GM19397 (cell line): ENCODE results near the gene POGK.
A peak's percentile ranks its signal among the peaks of the same experiment; 100 is the strongest.
"Not testable (repeated sequence)": the region's sequence is repeated elsewhere in the genome, so short reads cannot be mapped to it uniquely, and the experiment has no call there.

Source experiments
- ATAC-seq: cut with Tn5 transposase; IDR thresholded peaks from one replicate; pipeline ENCODE4 v1.9.1; 2021; ENCODE audit warnings: mild to moderate bottlenecking, moderate library complexity; ENCODE audit not compliant: unreplicated experiment

POGK gene

GRCh38 chr1:166852918-166853317, 13.6 kb downstream of the POGK start:
- ATAC-seq = no peak

GRCh38 chr1:166855558-166855957, 16.3 kb downstream of the POGK start:
- ATAC-seq = no peak

DNA sequence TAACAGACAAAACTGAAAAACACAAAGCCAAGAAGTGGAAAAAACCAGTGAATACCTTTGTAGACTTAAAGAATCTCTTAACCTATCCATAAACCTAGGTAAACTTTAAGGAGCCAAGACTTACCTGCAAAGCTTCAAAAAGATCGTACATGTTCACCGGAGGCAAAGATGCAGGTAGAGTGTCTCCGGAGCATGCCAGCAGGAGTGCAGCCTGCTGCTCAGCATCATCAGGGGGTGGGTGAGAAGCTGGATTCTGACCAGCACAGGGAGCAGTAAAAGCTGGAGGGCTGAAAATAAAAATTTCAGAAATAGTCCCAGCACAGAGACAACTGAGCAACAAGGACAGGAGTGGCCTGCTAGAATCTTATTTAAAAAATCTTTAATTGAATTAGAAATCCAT, 18.7 kb downstream of the POGK start:
- no peak for ATAC-seq

DNA sequence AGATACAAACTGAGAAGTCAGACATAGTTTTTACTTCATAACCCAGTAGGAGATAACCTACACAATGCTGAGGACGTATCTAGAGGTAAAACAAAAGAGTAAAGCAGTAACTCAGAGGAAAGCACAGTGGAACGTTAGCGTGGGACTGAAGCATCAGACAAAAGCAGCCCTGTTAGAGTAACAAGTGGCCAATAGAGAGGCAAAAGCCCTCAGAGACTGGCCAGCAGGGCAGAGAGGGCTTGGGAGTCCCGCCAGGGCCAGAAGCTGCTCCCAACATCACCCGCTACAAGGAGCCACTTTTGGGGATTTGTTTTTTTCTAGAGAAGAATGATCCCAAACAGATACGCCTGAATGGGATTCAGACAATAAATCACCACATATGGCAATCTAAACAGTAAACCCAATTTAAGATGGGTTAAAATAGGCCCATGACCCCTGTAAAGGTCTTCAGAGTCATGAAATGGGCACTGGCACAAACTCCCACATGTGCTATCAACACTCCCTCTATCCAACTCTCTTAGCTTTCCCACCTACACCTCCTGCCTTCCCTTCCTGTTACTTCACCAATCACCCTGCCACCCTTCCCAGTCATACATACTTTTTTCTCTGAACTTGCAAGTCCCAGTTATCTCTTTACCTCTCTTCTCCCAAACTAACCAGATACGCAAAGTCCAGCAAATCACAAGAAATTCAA, 19.6 kb downstream of the POGK start:
- ATAC-seq = no peak

GRCh38 chr1:166859597-166859996, 20.3 kb downstream of the POGK start:
- no peak for ATAC-seq

DNA sequence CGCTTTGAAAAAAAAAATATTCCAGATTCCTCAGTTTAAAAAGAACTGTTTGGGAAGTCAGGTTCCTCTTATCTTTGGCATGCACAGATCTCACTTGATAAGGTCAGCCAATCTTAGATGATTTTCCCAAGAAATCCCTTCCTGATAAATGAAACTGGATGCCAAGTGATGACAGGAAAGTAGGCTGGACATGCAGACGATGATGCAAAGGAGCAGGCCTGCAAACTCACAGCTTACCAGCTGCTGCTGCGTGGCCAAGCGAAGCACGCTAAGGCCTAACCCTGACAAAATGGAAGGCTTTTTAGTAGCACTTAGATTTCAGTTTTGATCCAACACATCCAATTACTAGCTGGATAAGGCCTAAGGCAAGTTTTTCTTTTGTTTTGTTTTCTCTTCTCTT, 26.7 kb downstream of the POGK start:
- ATAC-seq = no peak

- no peak for ATAC-seq
Observed at GRCh38 chr1:166868639-166869038, 29.4 kb downstream of the POGK start.

DNA sequence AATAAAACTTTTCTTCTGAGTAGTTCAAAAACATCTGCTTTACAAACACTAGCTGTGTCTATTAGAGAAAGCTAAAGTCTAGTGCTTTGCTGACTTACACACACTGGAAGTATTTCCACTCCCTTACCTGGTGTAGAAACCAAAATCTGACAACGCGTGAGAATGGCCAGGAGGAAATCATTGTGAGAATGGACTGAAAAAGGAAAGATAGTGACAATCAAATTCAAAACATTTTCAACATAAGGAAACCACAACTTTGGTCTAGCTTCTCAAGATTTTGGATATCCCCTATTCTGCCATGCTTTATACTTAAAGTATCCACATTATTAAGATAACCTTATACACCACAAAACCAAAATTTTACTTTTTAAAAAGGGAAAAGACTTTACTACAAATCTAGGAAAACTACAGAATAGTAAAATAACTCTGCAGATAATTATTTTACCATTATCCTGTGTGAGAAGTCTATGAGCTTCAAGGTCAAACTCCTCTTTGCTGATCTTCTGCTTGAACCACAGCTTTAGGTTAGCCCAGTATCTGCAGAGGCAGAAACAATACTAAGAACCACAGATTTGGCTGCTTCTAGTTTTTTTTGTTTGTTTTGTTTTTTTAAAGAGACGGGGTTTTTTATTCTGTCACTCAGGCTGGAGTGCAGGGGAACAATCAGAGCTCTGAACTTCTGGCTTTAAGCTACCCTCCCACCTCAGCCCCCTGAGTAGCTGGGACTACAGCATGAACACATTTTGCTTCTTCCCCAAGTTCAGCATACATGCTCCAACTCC, 30.2 kb downstream of the POGK start:
- ATAC-seq = no peak

GRCh38 chr1:166870584-166870983, 31.3 kb downstream of the POGK start:
- ATAC-seq = no peak

GRCh38 chr1:166874464-166874863, 35.2 kb downstream of the POGK start:
- no peak for ATAC-seq

DNA sequence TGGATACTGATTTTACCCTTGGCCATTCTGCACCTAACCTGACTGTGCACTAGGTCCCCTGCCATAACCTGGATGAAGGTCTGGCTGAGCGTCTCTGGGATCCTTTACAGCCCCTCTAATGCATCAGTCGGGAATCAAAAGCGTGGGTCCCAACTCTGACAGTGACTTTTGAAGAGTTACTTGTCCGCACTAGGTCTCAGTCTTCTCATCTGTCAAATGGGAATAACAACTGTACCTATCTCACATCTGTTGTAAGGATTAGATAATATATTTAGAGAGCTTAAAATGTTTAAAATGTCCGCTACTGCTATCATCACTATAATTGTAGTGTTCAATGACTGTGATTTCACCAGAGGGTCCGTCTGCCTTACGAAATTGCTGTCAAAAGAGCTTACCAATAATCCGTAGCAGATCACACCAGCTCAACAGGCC, 36.0 kb downstream of the POGK start:
- ATAC-seq = no peak

- peak; percentile 89 for ATAC-seq
Observed at GRCh38 chr1:166875734-166876539, 36.7 kb downstream of the POGK start, which contains the start of gene TADA1. Gene TADA1 (minus strand): TSS chr1:166876264. CDS start chr1:166876233, 31 bp downstream.

DNA sequence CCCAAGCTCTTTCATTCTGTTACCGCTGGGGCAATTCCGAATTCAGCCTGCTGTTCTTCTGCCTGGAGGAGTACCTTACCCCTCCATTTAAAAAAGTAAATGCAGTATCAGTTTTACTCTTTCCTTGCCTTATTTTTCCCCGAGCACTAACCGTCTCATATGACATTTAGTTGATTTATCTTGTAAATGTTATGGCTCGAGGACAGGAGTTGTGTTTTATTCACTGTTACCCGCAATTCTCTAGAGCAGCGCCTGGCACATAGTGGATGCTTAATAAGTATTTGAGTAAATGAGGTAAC, 37.2 kb downstream of the POGK start:
- no peak for ATAC-seq

GRCh38 chr1:166878173-166878917, 39.1 kb downstream of the POGK start:
- ATAC-seq = not testable (repeated sequence)

DNA sequence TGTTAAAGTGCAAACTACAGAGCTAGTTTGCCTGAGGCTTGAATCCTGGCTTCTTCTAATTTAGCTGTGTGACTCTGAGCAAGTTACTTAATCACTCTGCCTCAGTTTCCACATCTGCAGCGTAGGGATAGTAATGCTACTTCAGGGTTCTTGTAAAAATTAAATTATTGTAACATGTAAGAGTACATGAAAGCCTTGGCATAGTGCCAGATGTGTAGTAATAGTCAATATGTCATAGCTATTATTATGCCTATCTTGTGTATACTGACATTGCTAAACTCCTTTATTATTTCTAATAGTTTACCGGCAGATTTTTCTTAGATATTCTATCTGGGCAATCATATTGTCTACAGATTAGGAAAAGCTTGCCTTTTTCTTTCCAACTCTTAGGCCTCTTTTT, 43.6 kb downstream of the POGK start:
- ATAC-seq = no peak

- ATAC-seq = no peak
Observed at GRCh38 chr1:166884040-166884642, 44.9 kb downstream of the POGK start.

- ATAC-seq = no peak
Observed at GRCh38 chr1:166884971-166885370, 45.7 kb downstream of the POGK start.

GRCh38 chr1:166888373-166889111, 49.3 kb downstream of the POGK start:
- ATAC-seq = no peak

- ATAC-seq = no peak
Observed at GRCh38 chr1:166889776-166890175, 50.5 kb downstream of the POGK start.

DNA sequence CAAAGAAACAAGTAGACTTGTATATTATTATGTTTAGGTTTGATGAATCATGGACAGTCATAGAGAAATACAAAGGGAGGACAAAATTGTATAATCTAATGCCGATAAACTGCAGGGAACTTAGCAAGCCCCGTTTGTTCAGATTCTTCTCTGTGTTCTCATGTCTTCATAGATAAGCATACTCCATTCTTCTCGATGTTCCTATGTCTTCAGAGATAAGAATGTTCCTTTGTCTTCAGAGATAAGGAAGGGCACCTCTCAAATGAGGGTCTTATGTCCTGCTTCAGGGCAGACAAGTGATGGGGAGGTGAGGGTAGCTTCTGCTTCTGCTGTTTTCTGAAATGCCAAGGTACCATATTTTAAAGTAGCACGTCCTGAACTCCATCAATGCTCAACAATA, 56.5 kb downstream of the POGK start:
- no peak for ATAC-seq
